Neural progenitor cell (in vitro differentiated cells): Measurements from ENCODE around the gene RBM44. TPM values are rescaled to one million over a fixed set of nuclear protein-coding genes. Genes with fewer than 3 reads are reported as not detected.

Source experiments
- DNase-seq: peaks from one replicate; pipeline ENCODE4 v3.0.0-alpha.2; 2016; ENCODE audit warnings: low spot score
- H2AFZ ChIP-seq: fragments of 200-600 bp; sonication (generic); replicated peaks from 2 replicates; pipeline ENCODE4 v1.6.1; 2016; ENCODE audit warnings: antibody characterized with exemption
- H3F3A ChIP-seq: fragments of 200-600 bp; sonication (generic); 2 replicates; pipeline ENCODE4 v1.6.1; 2016; ENCODE audit warnings: antibody characterized with exemption, low read depth
- H3K27ac ChIP-seq: fragments of 200-600 bp; sonication (generic); 2 replicates; pipeline ENCODE4 v1.5.1; 2016; ENCODE audit warnings: mild to moderate bottlenecking
- H3K27me3 ChIP-seq: fragments of 200-600 bp; sonication (generic); 2 replicates; pipeline ENCODE4 v1.6.1; 2016; ENCODE audit warnings: mild to moderate bottlenecking, moderate library complexity
- H3K36me3 ChIP-seq: fragments of 200-600 bp; sonication (generic); 2 replicates; pipeline ENCODE4 v1.5.1; 2016
- H3K4me1 ChIP-seq: fragments of 200-600 bp; sonication (generic); 2 replicates; pipeline ENCODE4 v1.6.1; 2016; ENCODE audit warnings: mixed run types
- H3K4me2 ChIP-seq: fragments of 200-600 bp; sonication (generic); 2 replicates; pipeline ENCODE4 v1.6.1; 2016
- H3K4me3 ChIP-seq: fragments of 200-600 bp; sonication (generic); 2 replicates; pipeline ENCODE4 v1.5.1; 2016
- H3K79me2 ChIP-seq: fragments of 200-600 bp; sonication (generic); 2 replicates; pipeline ENCODE4 v1.6.1; 2016; ENCODE audit warnings: low read depth
- H3K9ac ChIP-seq: fragments of 200-600 bp; sonication (generic); 2 replicates; pipeline ENCODE4 v1.6.1; 2016
- H3K9me3 ChIP-seq: fragments of 200-600 bp; sonication (generic); 2 replicates; pipeline ENCODE4 v1.5.1; 2016; ENCODE audit warnings: low read depth
- H4K20me1 ChIP-seq: fragments of 200-600 bp; sonication (generic); 2 replicates; pipeline ENCODE4 v1.6.1; 2016; ENCODE audit warnings: low read depth
- H3K27ac Mint-ChIP-seq: 3 replicates; pipeline ENCODE4 v1.8.0; 2021; ENCODE audit warnings: mixed read lengths
- H3K27me3 Mint-ChIP-seq: 2 replicates; pipeline ENCODE4 v1.8.0; 2022; ENCODE audit warnings: low read depth, mild to moderate bottlenecking, inconsistent platforms, moderate library complexity, mixed read lengths; ENCODE audit not compliant: insufficient read depth
- H3K36me3 Mint-ChIP-seq: 3 replicates; pipeline ENCODE4 v1.8.0; 2021; ENCODE audit warnings: mixed read lengths
- H3K4me1 Mint-ChIP-seq: 3 replicates; pipeline ENCODE4 v1.8.0; 2021; ENCODE audit warnings: mixed read lengths
- H3K4me3 Mint-ChIP-seq: 3 replicates; pipeline ENCODE4 v1.8.0; 2021; ENCODE audit warnings: mild to moderate bottlenecking, moderate library complexity, mixed read lengths
- H3K9me3 Mint-ChIP-seq: 3 replicates; pipeline ENCODE4 v1.8.0; 2020; ENCODE audit warnings: mixed read lengths
- CTCF ChIP-seq: fragments of 200-600 bp; sonication (generic); IDR thresholded peaks from 2 replicates; pipeline ENCODE4 v1.5.1; 2017; ENCODE audit warnings: antibody characterized with exemption, mild to moderate bottlenecking
- EZH2 ChIP-seq: fragments of 200-600 bp; sonication (generic); IDR thresholded peaks from 2 replicates; pipeline ENCODE4 v1.6.1; 2017; ENCODE audit warnings: antibody characterized with exemption, mild to moderate bottlenecking, moderate library complexity
- EZH2phosphoT487 ChIP-seq: fragments of 200-600 bp; sonication (generic); IDR thresholded peaks from 2 replicates; pipeline ENCODE4 v1.6.1; 2017; ENCODE audit warnings: antibody characterized with exemption
- total RNA-seq: library from RNA; depleted of rRNA; stranded (reverse); fragments of >200 nt; gene quantifications from 2 replicates; pipeline ENCODE4 v1.2.3, GENCODE V29; 2015; ENCODE audit warnings: low replicate concordance

The RBM44 gene
- total RNA-seq, 1 donor from 2014 or later: 0.30 TPM

DNA sequence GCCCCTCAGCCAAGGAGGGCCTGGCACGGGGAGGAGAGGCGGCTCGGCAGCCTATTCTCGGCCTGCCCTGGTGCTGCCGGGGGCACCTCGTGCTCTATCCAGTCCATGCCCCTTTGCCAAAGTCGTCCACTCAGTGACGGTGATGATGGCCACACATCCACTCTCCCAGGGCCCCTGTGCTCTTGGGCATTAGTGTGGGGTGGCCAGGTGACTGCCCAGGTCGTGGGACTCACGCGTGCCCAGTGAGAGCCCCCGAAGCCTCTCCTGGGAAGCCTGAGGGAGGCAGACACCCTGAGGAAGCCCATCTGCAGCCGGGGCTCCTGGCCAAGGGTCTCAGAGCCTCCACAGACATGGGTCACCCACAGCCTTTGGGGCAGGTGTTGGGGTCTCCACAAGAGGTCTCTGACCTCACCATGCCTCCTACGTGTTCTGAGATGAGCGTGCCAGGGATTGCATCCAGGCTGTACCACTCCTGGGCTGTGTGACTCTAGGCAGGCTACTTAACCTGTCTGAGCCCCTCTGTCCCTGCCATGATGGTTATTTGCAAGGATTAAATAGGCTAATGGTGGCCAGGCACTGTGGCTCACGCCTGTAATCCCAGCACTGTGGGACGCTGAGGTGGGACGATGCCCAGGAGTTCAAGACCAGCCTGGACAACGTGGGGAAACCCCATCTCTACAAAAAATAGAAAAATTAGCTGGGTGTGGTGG, 73.8 kb downstream of the RBM44 start:
- Histone ChIP-seq H3K4me3 (no peak overlapping the region), H3K4me1 (peaks cover 9% of the 10 kb centered on the region), H3K27ac (no peak overlapping the region), H3F3A (no peaks in the 10 kb centered on the region), H3K27me3 (no peaks in the 10 kb centered on the region), H3K36me3 (no peaks in the 10 kb centered on the region), H4K20me1 (no peaks in the 10 kb centered on the region), H3K79me2 (no peaks in the 10 kb centered on the region), H3K9ac (no peak overlapping the region), H3K9me3 (no peaks in the 10 kb centered on the region), H3K4me2 (no peak overlapping the region), H2AFZ (no peak overlapping the region)
- Mint-ChIP-seq H3K9me3 (peaks cover 2% of the 10 kb centered on the region), H3K27me3 (peaks cover 2% of the 10 kb centered on the region), H3K36me3 (no peaks in the 10 kb centered on the region), H3K4me3 (no peak overlapping the region), H3K4me1 (peaks cover 17% of the 10 kb centered on the region), H3K27ac (no peak overlapping the region)
- no peak for DNase-seq
- no peak for TF ChIP-seq CTCF
- no peak for TF ChIP-seq EZH2
- no peak for TF ChIP-seq EZH2phosphoT487

DNA sequence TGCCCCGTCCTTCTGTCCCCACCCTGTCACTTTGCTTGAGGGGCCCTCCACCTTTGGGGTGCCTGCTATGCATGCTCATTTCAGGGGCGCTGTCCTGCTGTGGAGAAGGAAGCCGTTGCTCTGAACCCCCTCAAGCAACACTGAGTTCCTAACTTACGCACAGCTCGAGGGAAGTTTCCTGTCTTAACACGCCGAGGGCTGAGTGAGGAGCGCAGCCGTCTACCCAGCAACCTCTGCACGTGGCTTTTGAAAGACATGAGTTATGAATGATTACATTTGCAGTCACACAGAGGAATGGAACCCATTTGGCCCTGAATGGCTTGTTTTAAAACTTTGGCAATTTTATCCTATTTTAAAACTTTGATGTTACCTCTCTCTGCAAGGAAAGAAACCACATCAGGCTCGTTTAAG, 74.8 kb downstream of the RBM44 start:
- Histone ChIP-seq H3K79me2 (no peaks in the 10 kb centered on the region), H3K4me2 (no peak overlapping the region), H3K4me3 (no peak overlapping the region), H3K27ac (no peak overlapping the region), H3K4me1 (peaks cover 9% of the 10 kb centered on the region), H3K9me3 (no peaks in the 10 kb centered on the region), H3K36me3 (no peaks in the 10 kb centered on the region), H2AFZ (no peak overlapping the region), H4K20me1 (no peaks in the 10 kb centered on the region), H3K9ac (no peak overlapping the region), H3K27me3 (no peaks in the 10 kb centered on the region), H3F3A (no peaks in the 10 kb centered on the region)
- TF ChIP-seq EZH2: no peak
- no peak for TF ChIP-seq CTCF
- Mint-ChIP-seq H3K27ac (no peak overlapping the region), H3K4me1 (peaks cover 17% of the 10 kb centered on the region), H3K4me3 (no peak overlapping the region), H3K9me3 (no peaks in the 10 kb centered on the region), H3K36me3 (no peaks in the 10 kb centered on the region), H3K27me3 (no peaks in the 10 kb centered on the region)
- no peak for DNase-seq

- Histone ChIP-seq H3K36me3 (no peaks in the 10 kb centered on the region), H3K9ac (no peak overlapping the region)
- DNase-seq: peak; percentile 38
Measured at GRCh38 chr2:237873897-237874551, 75.4 kb downstream of the RBM44 start.

More at GRCh38 chr2:237873897-237874551, 75.4 kb downstream of the RBM44 start:
- Mint-ChIP-seq H3K4me1 (peaks cover 17% of the 10 kb centered on the region), H3K36me3 (no peaks in the 10 kb centered on the region), H3K4me3 (no peak overlapping the region), H3K27ac (no peak overlapping the region), H3K9me3 (no peaks in the 10 kb centered on the region), H3K27me3 (no peaks in the 10 kb centered on the region)
- no peak overlapping the region for H3K4me3 ChIP-seq
- TF ChIP-seq CTCF: no peak
- no peak for TF ChIP-seq EZH2
- no peak for TF ChIP-seq EZH2phosphoT487
- H3K4me2 ChIP-seq: no peak overlapping the region
- no peaks in the 10 kb centered on the region for H4K20me1 ChIP-seq
- H3F3A ChIP-seq: no peaks in the 10 kb centered on the region
- peaks cover 9% of the 10 kb centered on the region for H3K4me1 ChIP-seq
- H3K27me3 ChIP-seq: no peaks in the 10 kb centered on the region
- no peak overlapping the region for H2AFZ ChIP-seq
- no peak overlapping the region for H3K27ac ChIP-seq
- no peaks in the 10 kb centered on the region for H3K9me3 ChIP-seq
- no peaks in the 10 kb centered on the region for H3K79me2 ChIP-seq
